ENCODE results near the gene TIGD3.
A peak's percentile ranks its signal among the peaks of the same experiment; 100 is the strongest.
"Not testable (repeated sequence)": the region's sequence is repeated elsewhere in the genome, so short reads cannot be mapped to it uniquely, and the experiment has no call there.

The TIGD3 gene

GRCh38 chr11:65325435-65325834 is 29.1 kb upstream of the TIGD3 start:
- DNase-seq (ENCODE audit: low spot score) = no peak

- DNase-seq (ENCODE audit: low spot score) = no peak
Measured at GRCh38 chr11:65327021-65327420, 27.5 kb upstream of the TIGD3 start.

- DNase-seq (ENCODE audit: low spot score) = no peak
Measured at GRCh38 chr11:65329478-65329877, 25.1 kb upstream of the TIGD3 start.

- DNase-seq (ENCODE audit: low spot score) = peak; percentile 95
Measured at GRCh38 chr11:65329944-65330403, 24.6 kb upstream of the TIGD3 start.

- DNase-seq (ENCODE audit: low spot score) = no peak
Measured at GRCh38 chr11:65330544-65330943, 24.0 kb upstream of the TIGD3 start.

- DNase-seq (ENCODE audit: low spot score) = not testable (repeated sequence)
Measured at GRCh38 chr11:65332591-65332990, 22.0 kb upstream of the TIGD3 start.

GRCh38 chr11:65334696-65335295 is 19.8 kb upstream of the TIGD3 start:
- peak; percentile 14 for DNase-seq (ENCODE audit: low spot score)

GRCh38 chr11:65338676-65339075 is 15.9 kb upstream of the TIGD3 start:
- DNase-seq (ENCODE audit: low spot score) = no peak

GRCh38 chr11:65340226-65340625 is 14.3 kb upstream of the TIGD3 start:
- DNase-seq (ENCODE audit: low spot score) = no peak

GRCh38 chr11:65341856-65342255 is 12.7 kb upstream of the TIGD3 start:
- no peak for DNase-seq (ENCODE audit: low spot score)

- no peak for DNase-seq (ENCODE audit: low spot score)
Measured at GRCh38 chr11:65351511-65351910, 3.0 kb upstream of the TIGD3 start.

- peak; percentile 47 for DNase-seq (ENCODE audit: low spot score)
Measured at GRCh38 chr11:65352783-65353182, 1.8 kb upstream of the TIGD3 start.

GRCh38 chr11:65353376-65353775 is 1.2 kb upstream of the TIGD3 start:
- no peak for DNase-seq (ENCODE audit: low spot score)

GRCh38 chr11:65353900-65354264 is 669 bp upstream of the TIGD3 start:
- no peak for DNase-seq (ENCODE audit: low spot score)

GRCh38 chr11:65355013-65355775 is 643 bp downstream of the TIGD3 start:
- DNase-seq (ENCODE audit: low spot score) = peak; percentile 71

- no peak for DNase-seq (ENCODE audit: low spot score)
Measured at GRCh38 chr11:65355776-65356393, 1.3 kb downstream of the TIGD3 start.

- no peak for DNase-seq (ENCODE audit: low spot score)
Measured at GRCh38 chr11:65356394-65356972, 1.9 kb downstream of the TIGD3 start.

- no peak for DNase-seq (ENCODE audit: low spot score)
Measured at GRCh38 chr11:65357856-65358356, 3.4 kb downstream of the TIGD3 start.

GRCh38 chr11:65362320-65362931 is 7.9 kb downstream of the TIGD3 start:
- DNase-seq (ENCODE audit: low spot score) = no peak

- DNase-seq (ENCODE audit: low spot score) = no peak
Measured at GRCh38 chr11:65362966-65363365, 8.4 kb downstream of the TIGD3 start.

GRCh38 chr11:65363770-65364169 is 9.2 kb downstream of the TIGD3 start:
- DNase-seq (ENCODE audit: low spot score) = no peak

- peak; percentile 82 for DNase-seq (ENCODE audit: low spot score)
Measured at GRCh38 chr11:65366340-65366773, 11.8 kb downstream of the TIGD3 start.
